ENCODE data around the gene KCNIP4. TPM values are rescaled to one million over a fixed set of nuclear protein-coding genes. Genes with fewer than 3 reads are reported as not detected.

The KCNIP4 gene
- total and polyA plus RNA-seq, 2 of the 4 experiments (the other 2 are of a cell fraction) = not detected

DNA sequence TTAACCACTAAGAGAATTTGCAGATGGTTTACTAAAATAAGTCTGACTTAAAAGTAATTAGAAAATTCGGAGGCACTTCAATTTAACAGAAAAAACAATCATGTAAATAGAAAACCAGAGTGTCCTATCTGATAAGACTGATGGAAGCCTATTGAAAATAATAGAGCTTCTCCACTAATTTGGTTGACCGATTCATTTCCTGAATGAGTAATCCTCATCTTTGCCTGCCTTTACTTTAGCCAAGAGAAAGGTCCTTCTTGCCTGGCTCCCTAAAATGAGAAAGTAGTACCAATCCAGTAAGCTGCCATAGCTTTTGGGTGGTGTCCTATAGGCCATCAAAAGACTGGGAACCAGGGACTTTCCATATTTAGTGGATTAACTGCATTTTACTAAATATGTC is 48.4 kb downstream of the KCNIP4 start:
- H3K9ac ChIP-seq (ENCODE audit: low read depth, low read length) = no peak overlapping the region
- no peak for DNase-seq
- H2AK5ac ChIP-seq (ENCODE audit: low read depth, low read length) = no peak overlapping the region
- intact Hi-C loops (cut with micrococcal nuclease) = no loop called here
- no peak overlapping the region for H3K4me2 ChIP-seq (ENCODE audit: low read depth, low read length)
- H2BK5ac ChIP-seq (ENCODE audit: low read depth, low read length, poor library complexity, severe bottlenecking) = no peak overlapping the region
- ATAC-seq (ENCODE audit: low read depth) = no peak
- H3K18ac ChIP-seq (ENCODE audit: low read depth, low read length) = no peak overlapping the region
- no peak overlapping the region for H2BK120ac ChIP-seq (ENCODE audit: low read depth, low read length)
- no peak overlapping the region for H3K23ac ChIP-seq (ENCODE audit: low read depth, low read length)
- no peak overlapping the region for H3K56ac ChIP-seq (ENCODE audit: extremely low read depth, insufficient read depth, low read length)
- no peaks in the 10 kb centered on the region for H3K36me3 ChIP-seq (ENCODE audit: control insufficient read depth, insufficient read depth, low read length)
- no peaks in the 10 kb centered on the region for H3K79me1 ChIP-seq (ENCODE audit: low read depth in 1 of 2, low read length in 2 of 2)
- H2BK20ac ChIP-seq (ENCODE audit: low read depth, low read length) = no peak overlapping the region
- TF ChIP-seq RCOR1 (IDR thresholded peaks at IDR 0.05; ENCODE audit: insufficient replicate concordance, low read length) = no peak
- no peak for TF ChIP-seq BHLHE40 (IDR thresholded peaks at IDR 0.05; ENCODE audit: low read depth, low read length)
- TF ChIP-seq, protein P1, sequence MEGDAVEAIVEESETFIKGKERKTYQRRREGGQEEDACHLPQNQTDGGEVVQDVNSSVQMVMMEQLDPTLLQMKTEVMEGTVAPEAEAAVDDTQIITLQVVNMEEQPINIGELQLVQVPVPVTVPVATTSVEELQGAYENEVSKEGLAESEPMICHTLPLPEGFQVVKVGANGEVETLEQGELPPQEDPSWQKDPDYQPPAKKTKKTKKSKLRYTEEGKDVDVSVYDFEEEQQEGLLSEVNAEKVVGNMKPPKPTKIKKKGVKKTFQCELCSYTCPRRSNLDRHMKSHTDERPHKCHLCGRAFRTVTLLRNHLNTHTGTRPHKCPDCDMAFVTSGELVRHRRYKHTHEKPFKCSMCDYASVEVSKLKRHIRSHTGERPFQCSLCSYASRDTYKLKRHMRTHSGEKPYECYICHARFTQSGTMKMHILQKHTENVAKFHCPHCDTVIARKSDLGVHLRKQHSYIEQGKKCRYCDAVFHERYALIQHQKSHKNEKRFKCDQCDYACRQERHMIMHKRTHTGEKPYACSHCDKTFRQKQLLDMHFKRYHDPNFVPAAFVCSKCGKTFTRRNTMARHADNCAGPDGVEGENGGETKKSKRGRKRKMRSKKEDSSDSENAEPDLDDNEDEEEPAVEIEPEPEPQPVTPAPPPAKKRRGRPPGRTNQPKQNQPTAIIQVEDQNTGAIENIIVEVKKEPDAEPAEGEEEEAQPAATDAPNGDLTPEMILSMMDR (conservative IDR thresholded peaks at IDR 0.05; ENCODE audit: low read depth, low read length) = no peak
- TF ChIP-seq NFE2L2 (IDR thresholded peaks at IDR 0.05; ENCODE audit: low read depth, low read length) = no peak
- TF ChIP-seq SMC3 (IDR thresholded peaks at IDR 0.05; ENCODE audit: low read depth, low read length) = no peak
- TF ChIP-seq POLR2A (IDR thresholded peaks at IDR 0.05; ENCODE audit: low read depth, low read length) = no peak
- TF ChIP-seq MXI1 (IDR thresholded peaks at IDR 0.05; ENCODE audit: borderline replicate concordance, low read depth, low read length) = no peak
- TF ChIP-seq RFX5 (IDR thresholded peaks at IDR 0.05; ENCODE audit: low read depth, low read length) = no peak
- TF ChIP-seq CHD1 (IDR thresholded peaks at IDR 0.05; ENCODE audit: low read depth, low read length) = no peak
- no peak overlapping the region for H4K5ac ChIP-seq (ENCODE audit: low read depth, low read length)
- H4K20me1 ChIP-seq (ENCODE audit: insufficient read depth, low read length) = no peaks in the 10 kb centered on the region
- no peak overlapping the region for H4K91ac ChIP-seq (ENCODE audit: insufficient read depth, low read depth, low read length)
- no peak overlapping the region for H2AFZ ChIP-seq (replicated peaks; ENCODE audit: low read length, poor library complexity)
- no peak overlapping the region for H3K4ac ChIP-seq (ENCODE audit: low read depth, low read length)
- H3K4me1 ChIP-seq (ENCODE audit: control insufficient read depth, insufficient read depth, low read length) = no peaks in the 10 kb centered on the region
- no peaks in the 10 kb centered on the region for H3K27me3 ChIP-seq (ENCODE audit: control insufficient read depth, insufficient read depth, low read length)
- ChIA-PET CTCF (no interaction called here), POLR2A (ENCODE audit: unreplicated experiment) (no interaction called here)
- WGBS, 2 experiments (ENCODE audit: extremely low coverage in 2 of 2, insufficient read length in 1 of 2) = no CpG with 5 or more reads among the region's 2 CpGs
- H3K9me1 ChIP-seq (ENCODE audit: insufficient read depth, low read length) = no peaks in the 10 kb centered on the region
- no peak overlapping the region for H3K14ac ChIP-seq (replicated peaks; ENCODE audit: low read depth, low read length)
- no peak overlapping the region for H2BK15ac ChIP-seq (ENCODE audit: low read depth, low read length)
- no peak overlapping the region for H3K27ac ChIP-seq (ENCODE audit: insufficient read depth, low read length)
- in situ Hi-C loops (cut with MboI; ENCODE audit: low sequenced_read_pairs) = loop anchor here (25.0 kb wide), 1 partner anchor 88 kb away; no protein-coding TSS in a partner anchor
- dilution Hi-C loops (cut with HindIII; ENCODE audit: low sequenced_read_pairs, unreplicated experiment) = no loop called here
- H2AK9ac ChIP-seq (replicated peaks; ENCODE audit: low read depth, low read length, poor library complexity) = no peak overlapping the region
- H3K9me3 ChIP-seq (ENCODE audit: control insufficient read depth, insufficient read depth, low read length) = peaks cover 7% of the 10 kb centered on the region
- no peak overlapping the region for H3K4me3 ChIP-seq (ENCODE audit: insufficient read depth, low read depth, low read length)
- no TSS peak for BruUV-seq (replicated peaks)
- no peak overlapping the region for H4K8ac ChIP-seq (ENCODE audit: low read depth in 2 of 2, low read length in 2 of 2)
